Memory B cell (primary cell): Measurements from ENCODE around the gene FAM222B.

ENCODE experiments used
- ATAC-seq: fragments of 150-1000 bp; cut with Tn5 transposase; 2 replicates; pipeline ENCODE4 v1.10.0; 2021; ENCODE audit warnings: low read depth, mild to moderate bottlenecking, moderate library complexity
- DNase-seq, 2 donors: peaks; one replicate each; pipeline ENCODE4 v3.0.0; 2022; ENCODE audit warnings: low spot score in 2 of 2
- H3K27ac Mint-ChIP-seq: one replicate; pipeline ENCODE4 v1.8.0; 2022; ENCODE audit warnings: mild to moderate bottlenecking, moderate library complexity, mixed read lengths
- H3K27me3 Mint-ChIP-seq: one replicate; pipeline ENCODE4 v1.8.0; 2022; ENCODE audit warnings: mixed read lengths
- H3K36me3 Mint-ChIP-seq: one replicate; pipeline ENCODE4 v1.8.0; 2022; ENCODE audit warnings: mild to moderate bottlenecking, mixed read lengths
- H3K4me1 Mint-ChIP-seq: one replicate; pipeline ENCODE4 v1.8.0; 2022; ENCODE audit warnings: mixed read lengths
- H3K4me3 Mint-ChIP-seq: one replicate; pipeline ENCODE4 v1.8.0; 2022; ENCODE audit warnings: mild to moderate bottlenecking, moderate library complexity, mixed read lengths
- H3K9me3 Mint-ChIP-seq: one replicate; pipeline ENCODE4 v1.8.0; 2022; ENCODE audit warnings: mixed read lengths

The FAM222B gene

GRCh38 chr17:28747051-28747691, 95.4 kb downstream of the FAM222B start:
- no peak overlapping the region for H3K4me3 Mint-ChIP-seq
- no peaks in the 10 kb centered on the region for H3K9me3 Mint-ChIP-seq
- peaks cover 7% of the 10 kb centered on the region for H3K36me3 Mint-ChIP-seq
- DNase-seq (no peak), ATAC-seq (no peak)
- H3K4me1 Mint-ChIP-seq, result peaks cover 27% of the 10 kb centered on the region
- H3K27me3 Mint-ChIP-seq, result no peaks in the 10 kb centered on the region
- H3K27ac Mint-ChIP-seq, result peak overlapping the region; percentile 99

GRCh38 chr17:28746611-28747050, 96.0 kb downstream of the FAM222B start:
- Mint-ChIP-seq H3K27ac (peak overlapping the region; percentile 99), H3K4me3 (peak overlapping the region; percentile 94), H3K27me3 (no peaks in the 10 kb centered on the region), H3K9me3 (no peaks in the 10 kb centered on the region), H3K36me3 (peaks cover 7% of the 10 kb centered on the region), H3K4me1 (peaks cover 32% of the 10 kb centered on the region)
- DNase-seq (no peak), ATAC-seq (no peak)

- no peak for ATAC-seq
- Mint-ChIP-seq H3K27ac (peak overlapping the region; percentile 99), H3K9me3 (no peaks in the 10 kb centered on the region), H3K4me3 (peak overlapping the region; percentile 94), H3K36me3 (peaks cover 9% of the 10 kb centered on the region), H3K27me3 (no peaks in the 10 kb centered on the region), H3K4me1 (peaks cover 39% of the 10 kb centered on the region)
- no peak for DNase-seq
Measured at GRCh38 chr17:28745786-28746411, 96.7 kb downstream of the FAM222B start.

GRCh38 chr17:28744972-28745785, 97.4 kb downstream of the FAM222B start:
- peaks cover 9% of the 10 kb centered on the region for H3K36me3 Mint-ChIP-seq
- ATAC-seq, result no peak
- DNase-seq, result no peak
- peak overlapping the region; percentile 94 for H3K4me3 Mint-ChIP-seq
- no peaks in the 10 kb centered on the region for H3K9me3 Mint-ChIP-seq
- H3K27me3 Mint-ChIP-seq, result no peaks in the 10 kb centered on the region
- peak overlapping the region; percentile 99 for H3K27ac Mint-ChIP-seq
- peaks cover 46% of the 10 kb centered on the region for H3K4me1 Mint-ChIP-seq

GRCh38 chr17:28744104-28744971, 98.3 kb downstream of the FAM222B start:
- Mint-ChIP-seq H3K36me3 (peaks cover 9% of the 10 kb centered on the region), H3K9me3 (no peaks in the 10 kb centered on the region), H3K4me3 (peak overlapping the region; percentile 94), H3K27me3 (no peaks in the 10 kb centered on the region), H3K4me1 (peaks cover 48% of the 10 kb centered on the region), H3K27ac (peak overlapping the region; percentile 99)
- DNase-seq (peak; percentile 70 to 73), ATAC-seq (peak; percentile 47)

- peak; percentile 79 for DNase-seq
- peaks cover 9% of the 10 kb centered on the region for H3K36me3 Mint-ChIP-seq
- ATAC-seq, result peak; percentile 71
Measured at GRCh38 chr17:28743243-28744103, 99.1 kb downstream of the FAM222B start, which contains the start of gene TRAF4. Gene TRAF4, plus strand, starts transcription at chr17:28744011. Its CDS starts 102 bp downstream, at chr17:28744113.

GRCh38 chr17:28741358-28742349, 100.9 kb downstream of the FAM222B start:
- Mint-ChIP-seq H3K9me3 (no peaks in the 10 kb centered on the region), H3K4me3 (peak overlapping the region; percentile 68), H3K36me3 (peaks cover 4% of the 10 kb centered on the region), H3K4me1 (peaks cover 55% of the 10 kb centered on the region), H3K27ac (peak overlapping the region; percentile 99), H3K27me3 (no peaks in the 10 kb centered on the region)
- ATAC-seq (peak; percentile 8), DNase-seq (peak in 1 of 2 donors; percentile 60)

More at GRCh38 chr17:28743243-28744103, 99.1 kb downstream of the FAM222B start, which contains the start of gene TRAF4:
- Mint-ChIP-seq H3K4me1 (peaks cover 51% of the 10 kb centered on the region), H3K4me3 (peak within 1 kb of the TSS; percentile 94), H3K9me3 (no peaks in the 10 kb centered on the region), H3K27me3 (no peaks in the 10 kb centered on the region), H3K27ac (peak within 1 kb of the TSS; percentile 99)

GRCh38 chr17:28740406-28741357, 101.9 kb downstream of the FAM222B start:
- Mint-ChIP-seq H3K27me3 (no peaks in the 10 kb centered on the region), H3K36me3 (peaks cover 5% of the 10 kb centered on the region), H3K27ac (peak overlapping the region; percentile 99), H3K4me1 (peaks cover 45% of the 10 kb centered on the region), H3K4me3 (peak overlapping the region; percentile 68), H3K9me3 (no peaks in the 10 kb centered on the region)
- DNase-seq, result no peak
- ATAC-seq, result no peak

GRCh38 chr17:28738680-28739384, 103.8 kb downstream of the FAM222B start:
- Mint-ChIP-seq H3K4me3 (peak overlapping the region; percentile 78), H3K27ac (peak overlapping the region; percentile 99), H3K9me3 (no peaks in the 10 kb centered on the region), H3K4me1 (peaks cover 52% of the 10 kb centered on the region), H3K36me3 (peaks cover 4% of the 10 kb centered on the region), H3K27me3 (no peaks in the 10 kb centered on the region)
- DNase-seq (peak; percentile 69 to 91), ATAC-seq (peak; percentile 69)

GRCh38 chr17:28737770-28738679, 104.6 kb downstream of the FAM222B start:
- peak; percentile 72 for ATAC-seq
- peak overlapping the region; percentile 78 for H3K4me3 Mint-ChIP-seq

More at GRCh38 chr17:28737770-28738679, 104.6 kb downstream of the FAM222B start:
- Mint-ChIP-seq H3K27ac (peak overlapping the region; percentile 99), H3K4me1 (peaks cover 53% of the 10 kb centered on the region), H3K9me3 (no peaks in the 10 kb centered on the region), H3K36me3 (peaks cover 6% of the 10 kb centered on the region), H3K27me3 (no peaks in the 10 kb centered on the region)
- peak; percentile 81 to 86 for DNase-seq
